Measurements from ENCODE around the gene NFASC. TPM values are rescaled to one million over a fixed set of nuclear protein-coding genes. Genes with fewer than 3 reads are reported as not detected.

The NFASC gene
- total RNA-seq, 1 experiment from 2014 or later = 20.1 TPM

GRCh38 chr1:204921855-204922516, 51.3 kb downstream of the NFASC start:
- DNase-seq (ENCODE audit: low spot score) = no peak
- ChIA-PET CTCF (interaction anchor here (1.1 to 4.0 kb wide), 2 partner anchors 20 to 115 kb away, joined by 3 to 31 read pairs; no protein-coding TSS in a partner anchor), POLR2A (no interaction called here)
- Mint-ChIP-seq H3K9me3 (peaks cover 9% of the 10 kb centered on the region), H3K4me1 (peaks cover 66% of the 10 kb centered on the region), H3K27ac (peak overlapping the region; percentile 88), H3K27me3 (ENCODE audit: low read depth) (peaks cover 2% of the 10 kb centered on the region; the same call in 1 of the 2 replicates), H3K4me3 (peak overlapping the region; percentile 4; the same call in 1 of the 2 replicates), H3K36me3 (peaks cover 9% of the 10 kb centered on the region)
- TF ChIP-seq ERG (CRISPR knock-in tag; IDR thresholded peaks at IDR 0.05) = no peak
- TF ChIP-seq, protein P1, sequence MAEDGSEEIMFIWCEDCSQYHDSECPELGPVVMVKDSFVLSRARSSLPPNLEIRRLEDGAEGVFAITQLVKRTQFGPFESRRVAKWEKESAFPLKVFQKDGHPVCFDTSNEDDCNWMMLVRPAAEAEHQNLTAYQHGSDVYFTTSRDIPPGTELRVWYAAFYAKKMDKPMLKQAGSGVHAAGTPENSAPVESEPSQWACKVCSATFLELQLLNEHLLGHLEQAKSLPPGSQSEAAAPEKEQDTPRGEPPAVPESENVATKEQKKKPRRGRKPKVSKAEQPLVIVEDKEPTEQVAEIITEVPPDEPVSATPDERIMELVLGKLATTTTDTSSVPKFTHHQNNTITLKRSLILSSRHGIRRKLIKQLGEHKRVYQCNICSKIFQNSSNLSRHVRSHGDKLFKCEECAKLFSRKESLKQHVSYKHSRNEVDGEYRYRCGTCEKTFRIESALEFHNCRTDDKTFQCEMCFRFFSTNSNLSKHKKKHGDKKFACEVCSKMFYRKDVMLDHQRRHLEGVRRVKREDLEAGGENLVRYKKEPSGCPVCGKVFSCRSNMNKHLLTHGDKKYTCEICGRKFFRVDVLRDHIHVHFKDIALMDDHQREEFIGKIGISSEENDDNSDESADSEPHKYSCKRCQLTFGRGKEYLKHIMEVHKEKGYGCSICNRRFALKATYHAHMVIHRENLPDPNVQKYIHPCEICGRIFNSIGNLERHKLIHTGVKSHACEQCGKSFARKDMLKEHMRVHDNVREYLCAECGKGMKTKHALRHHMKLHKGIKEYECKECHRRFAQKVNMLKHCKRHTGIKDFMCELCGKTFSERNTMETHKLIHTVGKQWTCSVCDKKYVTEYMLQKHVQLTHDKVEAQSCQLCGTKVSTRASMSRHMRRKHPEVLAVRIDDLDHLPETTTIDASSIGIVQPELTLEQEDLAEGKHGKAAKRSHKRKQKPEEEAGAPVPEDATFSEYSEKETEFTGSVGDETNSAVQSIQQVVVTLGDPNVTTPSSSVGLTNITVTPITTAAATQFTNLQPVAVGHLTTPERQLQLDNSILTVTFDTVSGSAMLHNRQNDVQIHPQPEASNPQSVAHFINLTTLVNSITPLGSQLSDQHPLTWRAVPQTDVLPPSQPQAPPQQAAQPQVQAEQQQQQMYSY (CRISPR knock-in tag; IDR thresholded peaks at IDR 0.05) = no peak
- no peak for TF ChIP-seq RELA (CRISPR knock-in tag; IDR thresholded peaks at IDR 0.05; ENCODE audit: borderline replicate concordance)
- no peak for TF ChIP-seq ZNF232 (CRISPR knock-in tag; IDR thresholded peaks at IDR 0.05)
- no peak for TF ChIP-seq ELF4 (CRISPR knock-in tag; IDR thresholded peaks at IDR 0.05; ENCODE audit: low read depth)
- no peak for TF ChIP-seq ZNF423 (CRISPR knock-in tag; IDR thresholded peaks at IDR 0.05)
- no peak for TF ChIP-seq ATF3 (CRISPR knock-in tag; conservative IDR thresholded peaks at IDR 0.05)
- no peak for TF ChIP-seq ZSCAN18 (CRISPR knock-in tag; IDR thresholded peaks at IDR 0.05)
- TF ChIP-seq ESRRA (CRISPR knock-in tag; IDR thresholded peaks at IDR 0.05; ENCODE audit: borderline replicate concordance) = no peak
- TF ChIP-seq ATF1 (CRISPR knock-in tag; IDR thresholded peaks at IDR 0.05) = no peak
- TF ChIP-seq SP1 (CRISPR knock-in tag; conservative IDR thresholded peaks at IDR 0.05) = no peak
- TF ChIP-seq ZNF416 (CRISPR knock-in tag; IDR thresholded peaks at IDR 0.05) = no peak
- TF ChIP-seq HMGA2 (CRISPR knock-in tag; IDR thresholded peaks at IDR 0.05) = no peak
- no peak for ATAC-seq

DNA sequence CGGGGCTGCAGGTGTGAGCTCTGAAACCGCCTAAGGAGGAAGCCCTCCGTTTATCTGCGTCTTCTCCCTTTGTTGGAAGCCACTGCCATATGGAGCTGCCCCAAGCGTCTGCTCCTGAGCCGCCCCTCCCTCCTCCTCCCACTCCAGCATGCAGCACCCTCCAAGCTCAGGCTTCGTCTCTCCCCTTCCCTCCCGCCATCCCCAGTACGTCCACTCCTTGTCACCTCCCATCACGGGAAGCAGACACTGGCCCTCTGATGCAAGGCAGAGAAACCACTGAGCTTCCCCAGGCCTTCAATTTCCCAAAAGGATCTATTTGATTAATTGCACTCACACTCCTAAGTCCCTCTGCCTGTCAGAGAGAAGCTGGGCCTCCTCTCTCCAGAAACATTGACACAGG, 52.5 kb downstream of the NFASC start:
- H3K9me3 Mint-ChIP-seq = peaks cover under 1% of the 10 kb centered on the region
- peak overlapping the region; percentile 47 for H3K27ac Mint-ChIP-seq
- no peak overlapping the region for H3K4me3 Mint-ChIP-seq
- ATAC-seq (peak; percentile 6; the same call in 1 of the 2 replicates), DNase-seq (ENCODE audit: low spot score) (peak; percentile 33)
- peaks cover 78% of the 10 kb centered on the region for H3K4me1 Mint-ChIP-seq
- TF ChIP-seq ZBTB43 (CRISPR knock-in tag; IDR thresholded peaks at IDR 0.05) = no peak
- TF ChIP-seq NFE2L1 (CRISPR knock-in tag; IDR thresholded peaks at IDR 0.05) = 0 out of 2 replicates have a peak, but pooled peaks have one; percentile 40
- H3K27me3 Mint-ChIP-seq (ENCODE audit: low read depth) = peaks cover 2% of the 10 kb centered on the region; the same call in 1 of the 2 replicates
- peaks cover 2% of the 10 kb centered on the region for H3K36me3 Mint-ChIP-seq
- POLR2A ChIA-PET = interaction anchor here (0.6 to 1.1 kb wide), 4 partner anchors 11 to 429 kb away, joined by 3 to 4 read pairs (median 3); partner anchors contain the start of gene PIK3C2B
- CTCF ChIA-PET = interaction anchor here (1.0 to 4.0 kb wide), 7 partner anchors 19 to 138 kb away, joined by 3 to 31 read pairs (median 5); no protein-coding TSS in a partner anchor

All from WTC11 (cell line).